ENCODE data around the gene DMAC2.
"Not testable (repeated sequence)": the region's sequence is repeated elsewhere in the genome, so short reads cannot be mapped to it uniquely, and the experiment has no call there.

The DMAC2 gene

GRCh38 chr19:41443813-41444455, 4.2 kb upstream of the DMAC2 start:
- DNase-seq = no peak

GRCh38 chr19:41442473-41443355, 3.0 kb upstream of the DMAC2 start, which contains the start of gene ERICH4:
ERICH4 (plus strand) TSS chr19:41443156; CDS start chr19:41443170, 14 bp downstream.
- DNase-seq = no peak

- DNase-seq = no peak
Measured at GRCh38 chr19:41441321-41441945, 1.7 kb upstream of the DMAC2 start.

GRCh38 chr19:41437944-41438574, 1.7 kb downstream of the DMAC2 start:
- no peak for DNase-seq

- DNase-seq = no peak
Measured at GRCh38 chr19:41436674-41436951, 3.1 kb downstream of the DMAC2 start.

- DNase-seq = no peak
Measured at GRCh38 chr19:41435936-41436673, 3.6 kb downstream of the DMAC2 start.

GRCh38 chr19:41435376-41435775, 4.3 kb downstream of the DMAC2 start:
- not testable (repeated sequence) for DNase-seq

- DNase-seq = no peak
Measured at GRCh38 chr19:41434450-41434849, 5.3 kb downstream of the DMAC2 start.

GRCh38 chr19:41433171-41433570, 6.5 kb downstream of the DMAC2 start:
- no peak for DNase-seq

- no peak for DNase-seq
Measured at GRCh38 chr19:41431426-41432386, 8.0 kb downstream of the DMAC2 start.

GRCh38 chr19:41430922-41431321, 8.8 kb downstream of the DMAC2 start:
- DNase-seq = no peak

GRCh38 chr19:41428481-41428859, 11.2 kb downstream of the DMAC2 start:
- DNase-seq = no peak

GRCh38 chr19:41427647-41428480, 11.8 kb downstream of the DMAC2 start:
- peak; percentile 54 for DNase-seq

GRCh38 chr19:41426952-41427646, 12.6 kb downstream of the DMAC2 start, which contains the start of gene B3GNT8:
B3GNT8 (minus strand) TSS chr19:41427374; CDS start chr19:41426778, 596 bp downstream.
- peak; percentile 64 for DNase-seq

- no peak for DNase-seq
Measured at GRCh38 chr19:41426116-41426841, 13.4 kb downstream of the DMAC2 start.

- no peak for DNase-seq
Measured at GRCh38 chr19:41425174-41426115, 14.3 kb downstream of the DMAC2 start.

Measured in right kidney (tissue), 1 donor.